Stimulated activated CD8-positive, alpha-beta memory T cell treated with anti-CD3 and anti-CD28 coated beads, Interleukin-4, amount 100 ng/mL, for 1 hour (primary cell): ENCODE results near the gene MYO18B.

Experiments
- DNase-seq, 2 donors: peaks; one replicate each; pipeline ENCODE4 v3.0.0-alpha.2; 2020; ENCODE audit warnings: low read depth in 2 of 2, low spot score in 1 of 2

Gene MYO18B

DNA sequence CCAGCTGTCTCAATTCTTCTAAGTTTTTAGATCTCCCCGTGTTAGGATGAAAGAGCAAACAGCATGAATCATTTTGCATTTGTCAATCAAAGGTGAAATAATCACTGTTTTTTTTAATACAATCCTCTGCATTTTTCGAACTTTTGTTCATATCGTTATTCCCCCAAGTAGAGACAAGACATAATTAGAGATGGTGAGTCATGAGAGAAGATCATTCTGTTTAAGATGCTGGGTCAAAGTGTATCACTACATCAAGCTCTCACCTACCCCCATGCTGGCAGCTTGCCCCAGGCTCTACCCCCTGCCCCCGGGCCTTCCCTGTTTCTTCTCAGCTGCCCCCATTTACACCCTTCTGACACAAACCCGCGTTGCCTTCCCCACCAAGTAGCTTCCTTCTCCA is 30.5 kb upstream of the MYO18B start:
- DNase-seq: no peak

GRCh38 chr22:25712661-25713400 is 29.2 kb upstream of the MYO18B start:
- DNase-seq: no peak

DNA sequence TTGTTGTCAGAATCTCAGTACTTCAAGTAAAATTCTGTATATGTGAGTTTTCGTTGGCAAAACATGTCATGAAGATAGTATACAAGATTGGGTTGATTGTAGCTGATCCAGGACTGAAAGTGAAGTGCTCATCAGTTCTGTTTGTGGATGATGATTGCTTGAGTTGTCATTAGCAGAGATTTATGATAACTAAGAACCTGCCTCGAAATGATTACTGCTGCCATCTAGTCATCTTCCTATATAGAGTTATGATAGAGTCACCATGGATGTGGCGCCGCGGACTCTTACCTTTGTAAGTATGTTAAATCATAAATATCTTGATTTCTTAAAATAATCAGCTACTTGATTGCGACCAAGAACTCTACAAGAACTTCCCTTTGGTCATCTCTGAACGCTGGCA is 27.9 kb upstream of the MYO18B start:
- DNase-seq: no peak

- no peak for DNase-seq
These were observed 27.2 kb upstream of the MYO18B start for GRCh38 chr22:25714739-25715138.

DNA sequence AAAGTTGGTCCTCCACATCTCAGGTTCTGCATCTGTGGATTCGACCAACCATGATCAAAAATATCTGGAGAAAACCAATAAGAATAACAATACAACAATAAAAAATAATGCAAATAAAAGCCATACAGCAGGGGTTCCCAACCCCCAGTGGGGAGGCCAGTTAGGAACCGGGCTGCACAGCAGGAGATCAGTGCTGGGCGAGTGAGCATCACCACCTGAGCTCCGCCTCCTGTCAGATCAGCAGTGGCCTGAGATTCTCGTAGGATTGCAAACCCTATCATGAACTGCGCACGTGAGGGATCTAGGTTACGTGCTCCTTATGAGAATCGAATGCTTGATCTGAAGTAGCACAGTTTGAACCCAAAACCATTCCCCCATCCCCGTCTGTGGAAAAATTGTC is 25.4 kb upstream of the MYO18B start:
- no peak for DNase-seq

DNA sequence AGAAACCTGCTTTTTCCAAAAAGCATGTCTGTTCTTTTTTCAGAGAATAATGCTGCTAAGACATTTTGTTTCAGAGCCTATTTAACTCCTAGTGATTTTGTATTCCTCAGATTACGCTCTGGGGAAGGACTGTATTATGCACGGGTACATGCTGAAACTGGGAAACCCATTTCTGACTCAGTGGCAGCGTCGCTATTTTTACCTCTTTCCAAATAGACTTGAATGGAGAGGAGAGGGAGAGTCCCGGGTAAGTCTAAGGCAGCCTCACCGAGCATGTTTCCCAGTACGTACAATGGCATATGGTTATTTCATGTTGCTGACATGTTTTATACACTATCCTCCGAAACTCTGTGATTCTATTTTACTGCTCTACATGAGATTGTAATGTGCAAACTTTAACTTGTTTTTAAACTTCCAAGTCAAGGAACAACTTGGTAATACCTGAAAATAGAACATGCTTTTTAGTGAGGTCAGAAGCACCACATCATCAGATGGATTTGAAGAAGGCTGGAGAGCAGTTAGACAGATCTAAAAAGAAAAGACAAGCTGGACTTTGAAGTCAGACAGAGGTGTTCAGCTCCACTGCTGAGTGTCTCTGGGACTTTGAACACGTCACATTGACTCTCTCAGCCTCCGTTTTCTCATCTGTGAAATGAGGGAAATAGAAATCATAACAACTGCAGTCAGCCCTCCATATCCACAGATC is 23.7 kb upstream of the MYO18B start:
- no peak for DNase-seq

GRCh38 chr22:25722223-25722622 is 19.8 kb upstream of the MYO18B start:
- no peak for DNase-seq

GRCh38 chr22:25722626-25723025 is 19.4 kb upstream of the MYO18B start:
- no peak for DNase-seq

GRCh38 chr22:25726241-25726640 is 15.7 kb upstream of the MYO18B start:
- no peak for DNase-seq

DNA sequence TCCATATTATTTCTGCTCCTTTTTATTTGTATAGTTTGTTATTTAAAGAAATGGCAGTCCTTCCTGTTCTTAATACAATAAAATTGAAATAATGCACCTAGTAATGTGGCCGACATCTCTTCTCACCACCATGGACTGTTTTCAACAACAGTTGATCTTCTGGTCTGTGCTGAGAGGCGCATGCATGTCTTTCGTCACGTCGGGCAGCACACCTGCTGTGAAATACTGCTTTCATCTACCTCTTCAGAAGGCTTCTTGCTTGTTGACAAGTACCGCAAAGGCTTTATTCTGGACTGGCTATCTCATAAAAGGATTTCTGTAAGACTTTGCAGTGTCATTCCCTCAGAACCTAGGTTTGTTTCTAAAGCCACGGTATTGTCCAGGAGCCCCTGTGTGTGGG is 13.9 kb upstream of the MYO18B start:
- no peak for DNase-seq

- no peak for DNase-seq
These were observed 12.7 kb upstream of the MYO18B start for GRCh38 chr22:25729016-25729995.

DNA sequence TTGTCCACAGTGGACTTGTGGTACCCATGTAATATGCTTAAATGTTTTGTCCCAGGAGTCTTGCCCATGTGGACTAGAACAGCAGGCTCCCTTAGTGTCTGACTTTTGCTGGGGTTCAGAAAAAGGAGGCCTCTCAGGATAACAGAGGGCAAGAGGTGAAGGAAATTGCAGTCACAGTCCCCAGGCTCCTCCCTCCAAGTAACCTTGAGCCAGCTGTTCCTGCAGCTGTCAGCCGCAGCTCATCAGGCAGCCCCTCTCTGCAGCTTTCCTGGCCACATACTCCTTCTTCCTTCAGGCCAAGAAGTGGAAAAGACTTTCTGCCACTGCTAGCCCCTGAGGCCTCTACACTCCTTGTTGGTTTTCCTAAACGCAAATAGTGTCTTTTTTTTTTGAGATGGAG is 6.3 kb upstream of the MYO18B start:
- no peak for DNase-seq

GRCh38 chr22:25736378-25737011 is 5.5 kb upstream of the MYO18B start:
- DNase-seq: no peak

DNA sequence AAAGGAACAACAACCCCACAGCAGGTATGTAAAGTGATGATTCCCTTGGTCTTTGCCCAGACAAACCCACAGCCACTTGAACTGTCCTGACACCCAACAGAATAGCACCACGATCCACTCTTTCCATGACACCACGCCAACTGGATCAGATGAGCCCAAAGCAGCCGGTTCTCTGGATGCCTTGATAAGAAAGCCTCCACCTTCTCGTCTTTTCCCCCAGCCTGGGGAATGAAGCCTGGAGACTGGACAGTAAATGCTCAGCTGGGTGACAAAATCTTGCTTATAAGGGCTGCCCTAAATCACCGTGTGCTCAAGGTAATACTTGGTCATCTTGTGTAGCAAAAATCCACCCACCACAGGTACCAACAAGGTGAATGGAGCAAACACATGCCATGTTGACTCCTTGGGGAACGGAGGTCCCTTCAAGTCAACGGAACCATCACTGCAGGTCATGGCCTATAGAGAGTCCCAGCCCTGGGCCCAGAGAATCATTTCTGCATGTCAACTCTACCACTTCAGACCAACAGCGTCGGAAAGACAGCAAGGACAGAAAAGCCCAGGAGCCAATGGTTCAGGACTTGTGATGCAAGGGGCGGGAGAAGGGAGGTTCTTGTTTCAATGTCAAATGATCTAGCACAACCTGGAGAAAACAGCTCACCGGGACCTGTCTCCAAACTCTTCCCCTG is 2.2 kb upstream of the MYO18B start:
- no peak for DNase-seq

DNA sequence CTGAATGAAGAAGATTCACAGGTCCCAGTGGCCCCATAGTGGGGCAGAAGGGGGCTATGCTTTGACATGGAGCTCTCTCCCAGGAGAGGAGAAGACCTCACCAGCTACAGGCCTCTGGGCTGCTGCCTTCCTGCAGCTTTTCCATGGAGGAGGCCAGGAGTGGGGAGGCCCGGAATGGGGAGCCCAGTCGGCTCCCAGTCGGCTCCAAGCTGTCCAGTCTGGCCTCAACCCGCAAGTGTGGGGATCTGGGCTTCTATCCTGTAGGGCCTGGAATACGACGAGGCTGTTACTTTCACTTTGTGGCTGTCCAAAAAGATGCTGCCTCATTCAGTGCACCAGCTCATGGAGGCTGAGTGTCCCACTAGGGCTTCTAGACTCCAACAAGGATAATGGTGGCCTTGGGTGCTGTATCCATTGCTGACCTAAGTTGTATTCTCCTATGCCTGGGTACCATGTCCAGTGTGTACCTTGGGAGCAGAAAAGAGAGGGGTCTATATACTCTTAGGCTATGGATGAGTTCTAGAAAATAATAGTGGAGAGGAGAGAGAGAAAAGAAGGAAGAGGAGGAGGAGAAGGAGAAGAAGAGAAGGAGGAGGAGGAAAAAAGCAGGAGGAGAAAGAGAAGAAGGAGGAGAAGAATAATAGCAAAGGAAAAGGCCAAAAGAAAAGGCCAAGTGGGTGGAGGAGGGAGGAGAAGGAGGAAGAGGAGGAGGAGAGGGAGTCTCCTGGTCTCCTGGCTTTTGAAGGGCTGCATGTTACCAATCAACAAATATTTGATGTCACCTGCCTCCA is 1.1 kb downstream of the MYO18B start:
- DNase-seq: no peak

DNA sequence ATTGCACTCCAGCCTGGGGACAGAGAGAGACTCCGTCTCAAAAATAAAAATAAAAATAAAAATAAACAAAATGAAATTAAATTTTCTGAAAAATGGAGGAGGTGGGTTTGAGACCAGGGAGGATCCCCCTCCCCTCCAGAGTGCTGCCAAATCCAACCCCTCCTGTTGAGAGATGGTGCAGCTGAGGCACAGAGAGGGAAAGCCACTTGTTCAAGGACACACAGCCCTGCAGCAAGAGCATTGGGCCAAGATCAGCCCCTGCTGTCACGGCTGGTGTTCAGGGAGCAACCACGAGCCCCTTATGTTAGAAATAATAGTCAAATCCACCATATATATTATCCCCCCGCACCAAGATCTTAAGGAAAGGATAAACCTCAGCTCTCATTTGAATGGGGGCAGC is 2.7 kb downstream of the MYO18B start:
- DNase-seq: no peak

- DNase-seq: no peak
These were observed 3.5 kb downstream of the MYO18B start for GRCh38 chr22:25745341-25746011.

- DNase-seq: no peak
These were observed 4.0 kb downstream of the MYO18B start for GRCh38 chr22:25746012-25746373.

GRCh38 chr22:25747245-25747944 is 5.4 kb downstream of the MYO18B start:
- no peak for DNase-seq
